Astrocyte of the spinal cord (primary cell): ENCODE results near the gene ABTB1.

Experiments
- DNase-seq: peaks from one replicate; pipeline ENCODE4 v3.0.0; 2011; ENCODE audit warnings: low read depth, low spot score
- H3K4me3 ChIP-seq: 2 replicates; pipeline ENCODE4 v1.5.1; 2011; ENCODE audit warnings: low read depth, mild to moderate bottlenecking, low read length, moderate library complexity
- in situ Hi-C: cut with HindIII; loops from 2 replicates; pipeline ENCODE4 v1.10.0; 2017; ENCODE audit warnings: low sequenced_read_pairs
- TF ChIP-seq, protein P1 (sequence below): IDR thresholded peaks from 2 replicates; pipeline ENCODE4 v1.5.1; 2012; ENCODE audit warnings: low read depth, mild to moderate bottlenecking, low read length, inconsistent platforms

Gene ABTB1

DNA sequence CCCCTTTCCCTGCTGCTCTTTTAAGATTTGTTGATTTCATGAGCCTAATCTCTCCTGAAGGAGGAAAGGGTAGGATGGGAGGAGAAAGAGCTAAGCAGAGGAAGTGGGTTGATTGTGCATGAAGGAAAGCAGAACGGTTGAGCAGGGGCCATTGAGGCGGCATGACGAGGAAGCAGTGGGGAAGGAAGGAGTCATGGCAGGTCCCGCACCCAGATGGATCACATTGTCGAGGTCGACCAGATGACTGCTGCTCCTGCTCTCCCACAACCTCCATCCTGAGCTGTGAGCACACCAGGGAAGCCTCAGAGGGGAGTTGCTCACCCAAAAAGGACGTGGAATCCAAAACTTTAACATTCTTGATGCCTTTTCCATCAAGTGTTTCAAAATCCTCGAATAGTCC is 42.8 kb downstream of the ABTB1 start:
- TF ChIP-seq, protein P1, sequence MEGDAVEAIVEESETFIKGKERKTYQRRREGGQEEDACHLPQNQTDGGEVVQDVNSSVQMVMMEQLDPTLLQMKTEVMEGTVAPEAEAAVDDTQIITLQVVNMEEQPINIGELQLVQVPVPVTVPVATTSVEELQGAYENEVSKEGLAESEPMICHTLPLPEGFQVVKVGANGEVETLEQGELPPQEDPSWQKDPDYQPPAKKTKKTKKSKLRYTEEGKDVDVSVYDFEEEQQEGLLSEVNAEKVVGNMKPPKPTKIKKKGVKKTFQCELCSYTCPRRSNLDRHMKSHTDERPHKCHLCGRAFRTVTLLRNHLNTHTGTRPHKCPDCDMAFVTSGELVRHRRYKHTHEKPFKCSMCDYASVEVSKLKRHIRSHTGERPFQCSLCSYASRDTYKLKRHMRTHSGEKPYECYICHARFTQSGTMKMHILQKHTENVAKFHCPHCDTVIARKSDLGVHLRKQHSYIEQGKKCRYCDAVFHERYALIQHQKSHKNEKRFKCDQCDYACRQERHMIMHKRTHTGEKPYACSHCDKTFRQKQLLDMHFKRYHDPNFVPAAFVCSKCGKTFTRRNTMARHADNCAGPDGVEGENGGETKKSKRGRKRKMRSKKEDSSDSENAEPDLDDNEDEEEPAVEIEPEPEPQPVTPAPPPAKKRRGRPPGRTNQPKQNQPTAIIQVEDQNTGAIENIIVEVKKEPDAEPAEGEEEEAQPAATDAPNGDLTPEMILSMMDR: no peak
- in situ Hi-C loops: no loop called here
- no peak for DNase-seq
- H3K4me3 ChIP-seq: no peak overlapping the region

DNA sequence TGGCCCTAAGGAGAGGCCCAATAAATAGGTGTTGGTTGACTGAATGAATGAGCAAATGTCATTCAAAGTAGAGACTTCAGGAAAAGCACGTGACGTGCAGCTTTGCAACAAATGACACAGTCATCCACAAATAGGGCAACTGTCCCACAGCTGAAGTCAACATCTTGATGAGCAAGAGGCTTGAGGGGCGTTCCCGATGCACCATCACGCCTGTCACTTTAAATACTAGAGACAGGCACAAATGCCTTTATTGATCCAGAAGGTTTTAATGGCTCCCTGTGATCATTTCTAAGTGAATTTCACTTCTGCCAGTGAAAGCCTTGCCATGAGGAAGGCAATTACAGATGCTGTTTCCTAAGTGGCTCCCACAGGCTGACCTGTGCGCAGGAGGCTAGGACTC is 43.6 kb downstream of the ABTB1 start:
- in situ Hi-C loops: no loop called here
- H3K4me3 ChIP-seq: no peak overlapping the region
- no peak for DNase-seq
- TF ChIP-seq, protein P1: no peak

DNA sequence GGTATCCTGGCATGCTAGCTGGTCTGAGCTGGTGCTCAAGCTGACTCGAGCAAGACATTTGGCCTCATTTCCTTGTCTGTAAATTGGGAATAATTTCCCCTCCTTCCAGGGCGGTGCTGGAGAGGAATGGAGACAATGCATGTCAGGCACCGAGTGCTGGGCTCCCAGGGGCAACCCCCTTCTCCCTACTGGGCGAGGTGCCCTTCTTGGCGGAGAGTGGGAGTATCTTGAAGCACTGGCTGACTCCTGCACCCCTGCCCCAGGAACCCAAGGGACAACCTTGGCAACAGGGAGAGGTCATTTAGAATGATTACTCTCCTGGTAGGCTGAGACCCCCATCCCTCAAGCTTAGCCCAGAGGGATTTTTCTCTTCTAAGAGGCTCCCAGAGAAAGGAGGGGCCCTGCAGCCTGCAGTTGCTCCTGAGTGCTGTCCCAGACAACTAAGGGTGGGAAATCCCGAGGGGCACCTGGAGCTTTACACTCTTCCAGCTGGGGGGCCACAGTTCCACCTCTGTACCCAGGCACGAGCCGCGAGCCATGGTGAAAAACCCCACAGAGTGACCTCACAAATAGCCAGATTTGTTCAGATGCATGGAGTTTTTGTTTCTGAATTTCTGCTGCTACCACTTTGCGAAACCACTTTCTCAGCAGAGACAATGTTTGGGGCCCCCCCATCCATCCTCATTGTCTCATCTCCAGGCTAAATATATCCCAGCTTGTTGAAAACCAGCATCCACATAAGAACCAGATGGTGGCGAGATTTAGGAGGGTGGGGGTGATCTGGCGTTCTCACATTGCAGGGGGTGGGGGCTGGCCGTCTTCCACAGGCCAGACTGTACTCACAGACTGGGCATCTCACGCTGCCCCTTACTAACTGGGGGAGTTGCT is 44.8 kb downstream of the ABTB1 start:
- TF ChIP-seq, protein P1: no peak
- no peak overlapping the region for H3K4me3 ChIP-seq
- DNase-seq: no peak
- in situ Hi-C loops: no loop called here

DNA sequence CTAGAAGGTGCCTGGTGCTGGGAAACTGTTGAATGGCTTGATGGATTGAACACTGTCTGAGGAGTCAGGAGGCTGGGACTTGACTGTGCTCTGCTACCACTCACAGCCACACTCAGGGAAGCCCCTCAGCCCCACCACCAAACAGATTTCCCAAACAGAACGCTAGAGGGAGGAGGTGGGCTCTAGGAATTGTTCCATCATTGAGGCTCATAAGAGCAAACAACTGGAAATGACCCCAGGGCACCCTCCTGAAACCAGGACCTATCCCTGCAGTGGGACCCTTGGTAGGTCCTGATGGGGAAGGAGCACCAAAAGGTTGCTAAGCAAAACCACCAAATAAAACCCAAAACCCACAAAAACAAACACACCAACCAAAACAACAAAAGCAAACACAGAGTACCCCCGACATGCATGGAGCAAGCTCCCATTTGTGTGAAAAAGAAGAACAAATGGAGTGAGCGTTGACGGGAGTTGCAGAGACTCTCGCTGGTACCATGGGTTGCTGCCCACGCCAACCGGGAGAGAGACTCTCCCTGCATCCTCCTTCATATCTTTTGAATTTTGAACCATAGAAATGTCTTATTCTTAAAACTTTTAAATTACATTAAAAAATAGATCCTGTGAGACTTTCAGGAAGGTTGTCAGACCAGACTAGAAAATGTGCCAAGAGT is 45.6 kb downstream of the ABTB1 start:
- no peak for DNase-seq
- H3K4me3 ChIP-seq: no peak overlapping the region
- TF ChIP-seq, protein P1: peak; percentile 22
- in situ Hi-C loops: no loop called here

DNA sequence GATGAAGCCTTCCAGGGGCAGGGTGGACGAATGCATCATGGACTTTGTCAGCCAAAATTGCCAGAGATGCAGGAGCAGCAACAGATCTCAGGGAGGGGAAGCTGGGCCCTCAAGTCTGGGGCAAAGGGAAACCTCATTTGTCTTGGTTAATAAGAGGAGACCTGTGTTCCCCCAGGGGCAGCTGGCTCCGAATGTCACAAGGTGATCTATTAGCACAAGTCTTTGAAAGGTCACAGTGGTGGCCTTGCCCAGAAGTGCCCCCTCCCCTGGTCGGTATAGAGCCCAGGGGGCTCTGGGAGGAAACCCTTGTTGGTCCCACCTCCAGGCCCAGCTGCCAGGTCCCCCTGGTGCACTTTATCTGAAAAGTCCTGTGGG is 46.2 kb downstream of the ABTB1 start:
- no peak for DNase-seq
- in situ Hi-C loops: no loop called here
- H3K4me3 ChIP-seq: no peak overlapping the region
- TF ChIP-seq, protein P1: no peak

DNA sequence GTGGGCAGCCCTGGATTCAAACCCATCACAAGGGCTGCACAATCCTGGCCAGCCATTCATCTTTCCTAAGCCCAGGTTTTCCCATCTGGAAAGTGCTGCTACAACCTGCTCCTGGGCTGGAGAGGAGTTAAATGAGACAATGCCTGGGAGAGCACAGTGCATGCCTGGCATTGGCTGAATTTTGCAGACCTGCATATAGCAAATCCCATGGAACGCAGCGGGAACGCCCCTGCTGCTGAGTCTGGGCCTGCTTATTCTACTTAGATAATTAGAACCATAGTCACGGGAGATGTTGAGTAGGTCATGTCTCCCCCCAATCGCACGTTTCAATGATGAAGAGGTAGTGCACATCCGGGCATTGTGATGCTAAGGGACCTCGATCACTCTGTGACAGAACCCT is 46.6 kb downstream of the ABTB1 start:
- no peak for DNase-seq
- H3K4me3 ChIP-seq: no peak overlapping the region
- in situ Hi-C loops: no loop called here
- TF ChIP-seq, protein P1: no peak
